ENCODE results near the gene ARHGEF3.

ARHGEF3 gene

DNA sequence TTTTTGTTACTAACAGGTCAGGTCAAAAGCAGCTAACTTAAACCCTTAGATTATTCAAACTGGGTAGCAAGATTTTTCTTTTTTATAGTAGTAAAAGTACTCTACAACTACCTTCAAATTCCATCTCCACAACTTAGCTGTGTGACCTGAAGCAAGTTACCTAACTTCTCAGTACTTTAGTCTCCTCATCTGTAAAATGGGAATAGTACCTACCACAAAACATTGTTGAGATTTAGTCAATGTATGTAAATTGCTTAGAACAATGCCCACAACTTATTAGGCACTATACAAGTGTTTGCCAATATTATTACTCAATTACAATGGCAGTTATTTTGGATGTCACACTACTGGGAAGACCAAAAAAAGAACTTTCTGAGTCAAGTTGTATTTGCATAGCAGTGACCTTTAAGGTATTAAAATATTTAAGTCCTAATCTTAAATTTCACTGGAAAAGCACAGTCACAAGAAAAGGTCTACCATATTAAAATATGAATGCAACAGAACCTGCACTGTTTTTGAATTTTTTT, 121.6 kb downstream of the ARHGEF3 start:
- DNase-seq (ENCODE audit: low spot score): no peak

Measured in hematopoietic multipotent progenitor cell treated with erythropoietin and hydrocortisone succinate and interleukin-3 and kit ligand, for 17 days (in vitro differentiated cells).